ENCODE results near the gene UTP14A.
A peak's percentile ranks its signal among the peaks of the same experiment; 100 is the strongest.
"Not testable (repeated sequence)": the region's sequence is repeated elsewhere in the genome, so short reads cannot be mapped to it uniquely, and the experiment has no call there.

The UTP14A gene

GRCh38 chrX:129905787-129906580 lies at the start of gene UTP14A:
TSS of gene UTP14A (plus strand) at chrX:129906164. CDS start at chrX:129906211, 47 bp downstream.
- peak; percentile 77 for DNase-seq

- DNase-seq: not testable (repeated sequence)
Observed at GRCh38 chrX:129859134-129859533, 46.8 kb upstream of the UTP14A start.

GRCh38 chrX:129866321-129866720 lies 39.6 kb upstream of the UTP14A start:
- DNase-seq: not testable (repeated sequence)

GRCh38 chrX:129872524-129872923 lies 33.4 kb upstream of the UTP14A start:
- no peak for DNase-seq

GRCh38 chrX:129875669-129876068 lies 30.3 kb upstream of the UTP14A start:
- no peak for DNase-seq

GRCh38 chrX:129876771-129877305 lies 29.1 kb upstream of the UTP14A start:
- no peak for DNase-seq

- DNase-seq: no peak
Observed at GRCh38 chrX:129877401-129877800, 28.6 kb upstream of the UTP14A start.

GRCh38 chrX:129900054-129900453 lies 5.9 kb upstream of the UTP14A start:
- no peak for DNase-seq

GRCh38 chrX:129908636-129909035 lies 2.7 kb downstream of the UTP14A start:
- no peak for DNase-seq

- peak; percentile 53 for DNase-seq
Observed at GRCh38 chrX:129925305-129926092, 19.5 kb downstream of the UTP14A start.

- peak; percentile 38 for DNase-seq
Observed at GRCh38 chrX:129930941-129931410, 25.0 kb downstream of the UTP14A start.

GRCh38 chrX:129931411-129932015 lies 25.5 kb downstream of the UTP14A start:
- peak; percentile 78 for DNase-seq

- DNase-seq: peak; percentile 65
Observed at GRCh38 chrX:129932016-129932820, 26.3 kb downstream of the UTP14A start.

- DNase-seq: no peak
Observed at GRCh38 chrX:129932821-129933321, 26.9 kb downstream of the UTP14A start.

GRCh38 chrX:129933700-129934099 lies 27.7 kb downstream of the UTP14A start:
- no peak for DNase-seq

- no peak for DNase-seq
Observed at GRCh38 chrX:129934461-129934860, 28.5 kb downstream of the UTP14A start.

- no peak for DNase-seq
Observed at GRCh38 chrX:129934952-129935351, 29.0 kb downstream of the UTP14A start.

GRCh38 chrX:129938081-129938480 lies 32.1 kb downstream of the UTP14A start:
- no peak for DNase-seq

GRCh38 chrX:129939986-129940385 lies 34.0 kb downstream of the UTP14A start:
- DNase-seq: no peak

- no peak for DNase-seq
Observed at GRCh38 chrX:129940721-129941120, 34.8 kb downstream of the UTP14A start.

GRCh38 chrX:129945131-129945530 lies 39.2 kb downstream of the UTP14A start:
- DNase-seq: no peak

- DNase-seq: no peak
Observed at GRCh38 chrX:129953334-129953648, 47.3 kb downstream of the UTP14A start.
